Spleen (tissue), 7 donors: ENCODE results near the gene KLHDC7B.

Experiments used
- POLR2AphosphoS5 ChIP-seq, 3 donors: sonication (generic); formaldehyde crosslinking; IDR thresholded peaks; one replicate each; pipeline ENCODE4 v1.5.1; 2017; ENCODE audit warnings: antibody characterized with exemption in 3 of 3
- TF ChIP-seq, protein P1 (sequence below), 11 experiments: fragments of 200-600 bp in 7 of 11; fragments of 450-650 bp in 4 of 11; sonication (generic) in 4 of 11; IDR thresholded peaks in 8 of 11; conservative IDR thresholded peaks in 3 of 11; 1 replicate in 7 of 11; 2 replicates in 4 of 11; pipeline versions ENCODE4 v1.4.0 to v1.8.0; 2016 to 2021; ENCODE audit warnings: antibody characterized with exemption in 11 of 11, inconsistent platforms in 4 of 11, mild to moderate bottlenecking in 1 of 11
- donor health status: DM: no; HTN: no; CAD: no; lungs with moderate emphysema.
- donor health status: DM: no; HTN: no; CAD: no.
- donor health status: DM: no; HTN: no; CAD: no.

DNA sequence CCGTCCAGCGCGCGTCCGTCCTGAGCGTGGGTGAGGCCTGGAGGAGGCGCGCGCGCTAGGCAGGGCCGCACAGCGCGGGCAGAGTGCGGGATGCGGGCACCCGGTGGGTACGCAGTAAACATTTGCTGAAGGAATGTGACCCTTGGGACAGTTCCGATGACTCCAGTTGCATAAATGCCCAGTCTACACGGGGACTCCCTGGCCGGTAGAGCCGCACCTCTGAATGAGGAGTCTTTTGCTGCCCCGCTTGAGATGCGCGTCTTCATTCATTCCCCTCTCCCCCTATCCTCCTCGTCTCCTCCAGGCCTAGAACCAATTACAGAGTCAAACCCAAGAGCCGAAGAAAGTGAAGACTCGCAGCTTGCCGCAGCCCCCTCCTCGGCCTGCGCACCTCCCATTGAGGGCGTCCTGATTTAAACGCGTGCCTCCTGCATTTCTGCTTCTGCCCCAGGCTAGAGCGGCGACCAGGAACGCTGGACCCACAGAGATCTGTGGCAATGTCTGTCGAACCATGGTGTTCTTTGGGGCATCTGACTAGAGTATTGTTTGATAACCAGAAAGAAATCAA, 37.7 kb downstream of the KLHDC7B start:
- TF ChIP-seq, protein P1, sequence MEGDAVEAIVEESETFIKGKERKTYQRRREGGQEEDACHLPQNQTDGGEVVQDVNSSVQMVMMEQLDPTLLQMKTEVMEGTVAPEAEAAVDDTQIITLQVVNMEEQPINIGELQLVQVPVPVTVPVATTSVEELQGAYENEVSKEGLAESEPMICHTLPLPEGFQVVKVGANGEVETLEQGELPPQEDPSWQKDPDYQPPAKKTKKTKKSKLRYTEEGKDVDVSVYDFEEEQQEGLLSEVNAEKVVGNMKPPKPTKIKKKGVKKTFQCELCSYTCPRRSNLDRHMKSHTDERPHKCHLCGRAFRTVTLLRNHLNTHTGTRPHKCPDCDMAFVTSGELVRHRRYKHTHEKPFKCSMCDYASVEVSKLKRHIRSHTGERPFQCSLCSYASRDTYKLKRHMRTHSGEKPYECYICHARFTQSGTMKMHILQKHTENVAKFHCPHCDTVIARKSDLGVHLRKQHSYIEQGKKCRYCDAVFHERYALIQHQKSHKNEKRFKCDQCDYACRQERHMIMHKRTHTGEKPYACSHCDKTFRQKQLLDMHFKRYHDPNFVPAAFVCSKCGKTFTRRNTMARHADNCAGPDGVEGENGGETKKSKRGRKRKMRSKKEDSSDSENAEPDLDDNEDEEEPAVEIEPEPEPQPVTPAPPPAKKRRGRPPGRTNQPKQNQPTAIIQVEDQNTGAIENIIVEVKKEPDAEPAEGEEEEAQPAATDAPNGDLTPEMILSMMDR (IDR thresholded peaks at IDR 0.05 in 8 of 11, conservative IDR thresholded peaks at IDR 0.05 in 3 of 11), result no peak
- no peak for TF ChIP-seq POLR2AphosphoS5 (IDR thresholded peaks at IDR 0.05)
